HG02870 (cell line): ENCODE measurements around the gene MS4A15.

Source experiments
- ATAC-seq: cut with Tn5 transposase; IDR thresholded peaks from one replicate; pipeline ENCODE4 v1.9.1; 2021; ENCODE audit warnings: mild to moderate bottlenecking, moderate library complexity; ENCODE audit not compliant: unreplicated experiment

The MS4A15 gene

GRCh38 chr11:60775420-60775961 lies 18.8 kb downstream of the MS4A15 start:
- no peak for ATAC-seq

- no peak for ATAC-seq
These were observed 19.5 kb downstream of the MS4A15 start for GRCh38 chr11:60776167-60776566.

GRCh38 chr11:60777106-60777505 lies 20.4 kb downstream of the MS4A15 start:
- no peak for ATAC-seq

DNA sequence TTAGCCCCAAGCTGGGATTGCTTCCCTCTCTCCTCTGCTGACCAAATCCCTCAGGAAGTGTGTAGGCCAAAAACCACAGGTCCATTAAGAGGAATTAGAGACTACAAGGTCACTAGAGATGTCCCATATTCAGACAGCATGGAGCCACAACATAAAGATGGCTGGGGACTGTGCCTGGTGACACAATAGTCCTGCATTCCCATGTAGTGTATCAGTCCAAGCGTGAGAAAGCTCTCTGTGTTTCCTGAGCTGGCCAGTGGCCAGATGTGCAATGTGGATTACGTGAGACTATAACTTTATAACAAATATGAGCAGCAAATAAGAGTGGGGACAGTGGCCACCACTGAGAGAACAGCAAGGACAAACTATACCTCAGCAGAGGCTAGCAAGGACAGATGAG lies 20.9 kb downstream of the MS4A15 start:
- no peak for ATAC-seq

DNA sequence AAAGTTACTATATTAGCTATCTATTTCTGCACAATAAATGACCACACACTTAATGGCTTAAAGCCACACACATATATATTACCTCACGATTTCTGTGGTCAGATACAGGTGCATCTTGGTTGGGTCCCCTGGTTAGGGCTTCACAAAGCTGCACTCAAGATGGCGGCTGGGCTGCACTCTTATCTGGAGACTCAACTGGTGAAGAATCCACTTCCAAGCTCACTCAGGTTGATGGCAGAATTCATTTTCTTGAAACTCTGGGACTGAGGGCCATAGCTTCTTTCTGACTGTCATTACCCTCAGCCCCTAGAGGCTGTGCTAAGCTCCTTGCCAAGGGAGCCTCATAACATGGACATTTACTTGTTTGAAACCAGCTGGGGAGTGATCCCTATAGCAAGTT lies 23.4 kb downstream of the MS4A15 start:
- no peak for ATAC-seq

DNA sequence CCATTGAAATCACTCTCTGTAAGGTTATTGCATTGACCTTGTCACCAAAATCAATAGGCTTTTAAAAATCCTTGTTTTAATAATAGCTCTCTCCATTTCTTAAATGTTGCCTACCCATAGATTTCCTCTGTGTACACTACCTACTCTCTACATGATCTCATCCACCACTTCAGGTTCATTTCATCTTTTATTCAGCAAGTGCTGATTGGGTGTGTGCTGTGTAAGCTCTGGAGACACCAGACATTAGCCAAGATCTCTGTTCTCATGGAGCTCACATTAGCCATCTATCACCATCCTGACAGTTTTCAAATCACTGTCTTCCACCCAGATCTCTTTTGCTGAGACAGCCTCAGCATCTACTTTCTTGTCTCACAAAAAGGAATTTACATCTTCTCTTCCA lies 24.1 kb downstream of the MS4A15 start:
- no peak for ATAC-seq

DNA sequence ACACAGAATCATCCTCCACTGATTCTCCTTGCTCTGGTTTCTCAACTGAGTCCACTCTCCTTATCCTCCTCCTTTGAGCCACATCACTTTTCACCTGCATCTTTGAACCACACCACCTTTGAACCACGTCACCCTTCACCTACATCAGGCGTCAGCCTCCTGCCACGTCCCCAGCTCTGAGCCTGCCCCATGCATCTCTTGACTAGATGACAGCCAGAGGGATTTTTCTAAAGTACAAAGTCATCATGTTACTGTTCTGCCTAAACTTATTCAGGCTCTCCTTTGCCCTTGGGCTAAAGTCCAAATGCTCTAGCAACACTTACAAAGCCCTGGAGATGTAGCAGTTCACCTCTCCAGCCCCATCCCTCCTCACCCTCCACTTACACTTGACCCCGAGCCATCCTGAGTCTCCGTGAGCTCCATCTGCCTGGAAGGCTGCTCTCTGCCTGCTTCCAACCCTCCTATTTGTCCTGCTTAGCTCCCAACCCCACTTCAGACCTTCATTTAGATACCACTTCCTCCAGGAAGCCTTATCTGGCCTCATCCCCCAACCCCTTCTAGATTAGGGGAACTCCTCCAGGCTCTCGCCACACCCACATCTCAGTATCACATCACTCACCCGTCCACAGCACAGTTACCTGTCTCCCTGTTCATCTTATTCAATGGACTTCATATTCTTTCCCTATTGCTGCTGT lies 24.8 kb downstream of the MS4A15 start:
- ATAC-seq = no peak

- ATAC-seq = no peak
These were observed 25.3 kb downstream of the MS4A15 start for GRCh38 chr11:60781981-60782316.

DNA sequence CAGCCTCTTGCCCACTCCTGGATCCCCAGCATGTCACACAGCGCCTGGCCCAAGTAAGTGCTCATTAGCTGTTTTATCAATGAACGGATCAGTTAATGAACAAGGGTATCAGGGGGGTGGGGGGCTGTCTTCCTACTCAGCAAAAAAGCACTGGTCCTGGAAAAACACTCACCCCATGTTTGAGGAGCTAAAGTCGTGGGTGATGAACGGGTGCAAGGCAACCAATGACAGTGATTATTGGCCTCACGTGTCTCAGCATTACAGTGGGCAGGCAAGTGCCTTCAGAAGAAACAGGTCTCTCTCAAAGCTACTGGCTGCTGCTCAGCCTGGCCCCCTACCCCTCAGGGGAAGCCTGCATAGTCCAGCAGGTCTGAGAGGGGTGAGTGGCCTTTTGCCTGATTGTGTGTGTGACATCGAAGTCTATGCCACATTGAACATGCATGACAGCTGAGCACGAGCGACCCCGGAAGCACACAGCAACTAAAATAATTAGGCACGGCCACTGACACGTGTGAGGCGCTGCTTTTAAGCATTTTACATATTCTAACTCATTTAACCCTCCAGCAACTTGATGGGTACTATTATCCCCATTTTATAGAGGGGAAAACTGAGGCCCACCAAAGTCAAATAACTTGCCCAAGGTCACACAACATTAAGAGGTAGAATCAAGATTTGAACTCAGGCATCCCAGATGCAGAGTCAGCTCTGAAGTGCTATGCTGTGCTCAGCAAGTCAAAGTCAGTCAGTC lies 25.9 kb downstream of the MS4A15 start:
- ATAC-seq = no peak

GRCh38 chr11:60783141-60783484 lies 26.4 kb downstream of the MS4A15 start:
- no peak for ATAC-seq

GRCh38 chr11:60783911-60784310 lies 27.2 kb downstream of the MS4A15 start:
- ATAC-seq = no peak

- ATAC-seq = no peak
These were observed 28.5 kb downstream of the MS4A15 start, which contains the start of gene MS4A10 for GRCh38 chr11:60785136-60785535. TSS of gene MS4A10 (plus strand) at chr11:60785333. CDS start at chr11:60790336, 5,003 bp downstream.

- no peak for ATAC-seq
These were observed 29.2 kb downstream of the MS4A15 start for GRCh38 chr11:60785806-60786361.

- no peak for ATAC-seq
These were observed 30.3 kb downstream of the MS4A15 start for GRCh38 chr11:60786811-60787567.

DNA sequence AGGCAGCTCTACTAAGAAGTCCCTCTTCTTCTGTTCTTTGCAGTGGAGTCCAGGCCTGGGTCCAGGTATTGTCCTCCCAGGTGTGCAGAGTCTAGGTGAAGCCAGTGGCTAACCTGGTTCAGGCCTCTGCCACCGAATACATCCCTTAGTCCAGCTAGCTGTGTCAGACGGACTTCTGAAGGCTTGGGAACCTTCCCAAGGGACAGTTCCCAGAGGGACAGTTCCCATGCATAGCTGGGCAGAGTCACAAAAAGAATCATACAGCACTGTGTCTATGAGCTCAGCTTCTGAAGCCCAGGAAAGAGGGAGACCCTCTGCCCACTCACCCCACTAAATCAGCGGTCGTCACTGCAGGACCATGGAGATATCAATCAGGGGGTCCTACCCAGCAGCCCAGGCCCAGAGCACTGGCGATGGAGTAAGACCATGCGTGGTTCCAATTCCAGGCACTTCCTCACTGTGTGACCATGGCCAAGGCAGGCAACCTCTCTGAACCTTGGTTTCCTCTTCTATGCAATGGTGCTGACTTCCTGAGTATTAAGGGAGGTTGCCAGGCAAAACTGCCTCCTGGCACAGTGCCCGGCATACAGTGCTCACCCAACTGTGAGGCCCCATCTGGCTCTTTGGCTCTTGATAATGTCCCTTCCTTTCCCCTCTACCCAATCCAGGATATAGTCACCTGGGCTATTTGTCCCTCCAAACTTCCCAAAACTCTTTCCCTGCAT lies 31.9 kb downstream of the MS4A15 start:
- no peak for ATAC-seq

DNA sequence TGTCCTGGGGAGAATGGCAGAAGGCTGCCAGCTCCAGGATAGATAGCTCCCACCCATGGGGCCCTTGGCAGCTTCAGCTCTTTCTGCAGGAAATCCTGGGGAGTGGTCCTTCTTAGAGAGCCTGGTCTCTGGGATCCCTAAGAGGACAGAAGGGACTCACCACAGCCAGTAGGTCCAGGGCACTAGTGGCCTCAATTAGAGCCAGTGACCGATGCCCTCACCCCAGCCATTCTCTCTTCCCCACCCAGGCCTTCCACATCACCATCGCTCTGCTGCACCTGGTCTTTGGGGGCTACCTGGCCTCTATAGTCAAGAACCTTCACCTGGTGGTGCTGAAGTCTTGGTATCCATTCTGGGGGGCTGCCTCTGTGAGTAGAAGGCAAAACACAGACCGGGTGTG lies 34.1 kb downstream of the MS4A15 start:
- ATAC-seq = no peak

GRCh38 chr11:60791153-60791933 lies 34.7 kb downstream of the MS4A15 start:
- no peak for ATAC-seq

- no peak for ATAC-seq
These were observed 35.9 kb downstream of the MS4A15 start for GRCh38 chr11:60792521-60792920.

DNA sequence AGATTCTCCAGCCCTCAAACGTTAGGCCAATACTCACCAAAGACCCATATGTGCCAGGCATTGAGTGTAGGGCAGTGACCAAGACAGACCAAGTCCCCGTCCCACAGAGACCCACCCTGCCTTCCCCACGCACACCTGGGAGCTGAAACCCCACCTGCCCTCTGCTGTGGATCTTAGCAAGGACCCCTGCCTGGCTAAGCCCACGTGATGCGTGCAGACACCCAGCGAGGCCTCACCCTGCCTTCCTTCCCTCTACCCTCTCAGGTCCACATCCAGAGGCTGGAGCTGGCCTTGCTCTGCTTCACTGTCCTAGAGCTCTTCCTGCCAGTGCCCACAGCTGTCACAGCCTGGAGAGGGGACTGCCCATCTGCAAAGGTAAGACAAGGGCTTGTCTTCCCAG lies 38.6 kb downstream of the MS4A15 start:
- no peak for ATAC-seq
